ENCODE data around the gene AZGP1.
"Not testable (repeated sequence)": the region's sequence is repeated elsewhere in the genome, so short reads cannot be mapped to it uniquely, and the experiment has no call there.

The AZGP1 gene

GRCh38 chr7:99973817-99974216, 2.0 kb downstream of the AZGP1 start:
- not testable (repeated sequence) for H3K36me3 ChIP-seq (ENCODE audit: insufficient read depth, low read length); H3K4me3 ChIP-seq (ENCODE audit: low read length); H3K9me3 ChIP-seq (replicated peaks; ENCODE audit: low read length); H3K4me1 ChIP-seq (ENCODE audit: control insufficient read depth, insufficient read depth, low read length); H3K4me2 ChIP-seq (ENCODE audit: low read length); H3K9ac ChIP-seq (ENCODE audit: low read depth, low read length)
- H3K27me3 ChIP-seq (ENCODE audit: control insufficient read depth, insufficient read depth, low read length), result peaks cover 43% of the 10 kb centered on the region

GRCh38 chr7:99971242-99971641, 4.6 kb downstream of the AZGP1 start:
- Histone ChIP-seq H3K4me2 (ENCODE audit: low read length) (no peak overlapping the region), H3K9me3 (replicated peaks; ENCODE audit: low read length) (no peaks in the 10 kb centered on the region)

GRCh38 chr7:99969813-99970212, 6.0 kb downstream of the AZGP1 start:
- H3K27me3 ChIP-seq (ENCODE audit: control insufficient read depth, insufficient read depth, low read length), result peaks cover 37% of the 10 kb centered on the region
- not testable (repeated sequence) for H3K4me2 ChIP-seq (ENCODE audit: low read length); H3K9ac ChIP-seq (ENCODE audit: low read depth, low read length); H3K36me3 ChIP-seq (ENCODE audit: insufficient read depth, low read length); H3K9me3 ChIP-seq (replicated peaks; ENCODE audit: low read length); H3K4me3 ChIP-seq (ENCODE audit: low read length); H3K4me1 ChIP-seq (ENCODE audit: control insufficient read depth, insufficient read depth, low read length)

More at GRCh38 chr7:99971242-99971641, 4.6 kb downstream of the AZGP1 start:
- Histone ChIP-seq H3K4me3 (ENCODE audit: low read length) (no peak overlapping the region), H3K27me3 (ENCODE audit: control insufficient read depth, insufficient read depth, low read length) (peaks cover 43% of the 10 kb centered on the region), H3K36me3 (ENCODE audit: insufficient read depth, low read length) (no peaks in the 10 kb centered on the region), H3K9ac (ENCODE audit: low read depth, low read length) (no peak overlapping the region), H3K4me1 (ENCODE audit: control insufficient read depth, insufficient read depth, low read length) (no peaks in the 10 kb centered on the region)

- H3K27me3 ChIP-seq (ENCODE audit: control insufficient read depth, insufficient read depth, low read length), result peaks cover 40% of the 10 kb centered on the region
- H3K9ac ChIP-seq (ENCODE audit: low read depth, low read length), result no peak overlapping the region
- no peak overlapping the region for H3K4me3 ChIP-seq (ENCODE audit: low read length)
- H3K9me3 ChIP-seq (replicated peaks; ENCODE audit: low read length), result no peaks in the 10 kb centered on the region
- H3K4me2 ChIP-seq (ENCODE audit: low read length), result no peak overlapping the region
- H3K36me3 ChIP-seq (ENCODE audit: insufficient read depth, low read length), result no peaks in the 10 kb centered on the region
- no peaks in the 10 kb centered on the region for H3K4me1 ChIP-seq (ENCODE audit: control insufficient read depth, insufficient read depth, low read length)
Observed at GRCh38 chr7:99969298-99969697, 6.5 kb downstream of the AZGP1 start.

- no peak overlapping the region for H3K9ac ChIP-seq (ENCODE audit: low read depth, low read length)
- H3K9me3 ChIP-seq (replicated peaks; ENCODE audit: low read length), result no peaks in the 10 kb centered on the region
- H3K4me2 ChIP-seq (ENCODE audit: low read length), result no peak overlapping the region
- no peaks in the 10 kb centered on the region for H3K4me1 ChIP-seq (ENCODE audit: control insufficient read depth, insufficient read depth, low read length)
- peaks cover 40% of the 10 kb centered on the region for H3K27me3 ChIP-seq (ENCODE audit: control insufficient read depth, insufficient read depth, low read length)
- no peak overlapping the region for H3K4me3 ChIP-seq (ENCODE audit: low read length)
- H3K36me3 ChIP-seq (ENCODE audit: insufficient read depth, low read length), result no peaks in the 10 kb centered on the region
Observed at GRCh38 chr7:99958564-99959227, 17.1 kb downstream of the AZGP1 start.

- no peaks in the 10 kb centered on the region for H3K4me1 ChIP-seq (ENCODE audit: control insufficient read depth, insufficient read depth, low read length)
- H3K4me3 ChIP-seq (ENCODE audit: low read length), result no peak overlapping the region
- no peak overlapping the region for H3K4me2 ChIP-seq (ENCODE audit: low read length)
- no peak overlapping the region for H3K9ac ChIP-seq (ENCODE audit: low read depth, low read length)
- H3K36me3 ChIP-seq (ENCODE audit: insufficient read depth, low read length), result no peaks in the 10 kb centered on the region
- peaks cover 26% of the 10 kb centered on the region for H3K27me3 ChIP-seq (ENCODE audit: control insufficient read depth, insufficient read depth, low read length)
- no peaks in the 10 kb centered on the region for H3K9me3 ChIP-seq (replicated peaks; ENCODE audit: low read length)
Observed at GRCh38 chr7:99955247-99955646, 20.6 kb downstream of the AZGP1 start.

- H3K4me1 ChIP-seq (ENCODE audit: control insufficient read depth, insufficient read depth, low read length); H3K4me2 ChIP-seq (ENCODE audit: low read length); H3K36me3 ChIP-seq (ENCODE audit: insufficient read depth, low read length); H3K9ac ChIP-seq (ENCODE audit: low read depth, low read length); H3K4me3 ChIP-seq (ENCODE audit: low read length); H3K9me3 ChIP-seq (replicated peaks; ENCODE audit: low read length): not testable (repeated sequence)
- H3K27me3 ChIP-seq (ENCODE audit: control insufficient read depth, insufficient read depth, low read length), result peaks cover 20% of the 10 kb centered on the region
Observed at GRCh38 chr7:99954643-99955042, 21.2 kb downstream of the AZGP1 start.

- no peak overlapping the region for H3K4me3 ChIP-seq (ENCODE audit: low read length)
- no peak overlapping the region for H3K4me2 ChIP-seq (ENCODE audit: low read length)
- no peaks in the 10 kb centered on the region for H3K9me3 ChIP-seq (replicated peaks; ENCODE audit: low read length)
- H3K27me3 ChIP-seq (ENCODE audit: control insufficient read depth, insufficient read depth, low read length), result peaks cover 16% of the 10 kb centered on the region
- no peaks in the 10 kb centered on the region for H3K36me3 ChIP-seq (ENCODE audit: insufficient read depth, low read length)
- no peak overlapping the region for H3K9ac ChIP-seq (ENCODE audit: low read depth, low read length)
- no peaks in the 10 kb centered on the region for H3K4me1 ChIP-seq (ENCODE audit: control insufficient read depth, insufficient read depth, low read length)
Observed at GRCh38 chr7:99953649-99954048, 22.2 kb downstream of the AZGP1 start.

- H3K9ac ChIP-seq (ENCODE audit: low read depth, low read length); H3K4me1 ChIP-seq (ENCODE audit: control insufficient read depth, insufficient read depth, low read length); H3K9me3 ChIP-seq (replicated peaks; ENCODE audit: low read length); H3K36me3 ChIP-seq (ENCODE audit: insufficient read depth, low read length); H3K4me3 ChIP-seq (ENCODE audit: low read length); H3K4me2 ChIP-seq (ENCODE audit: low read length): not testable (repeated sequence)
- H3K27me3 ChIP-seq (ENCODE audit: control insufficient read depth, insufficient read depth, low read length), result peaks cover 15% of the 10 kb centered on the region
Observed at GRCh38 chr7:99952649-99953048, 23.2 kb downstream of the AZGP1 start.

GRCh38 chr7:99950819-99951218, 25.0 kb downstream of the AZGP1 start:
- not testable (repeated sequence) for H3K4me1 ChIP-seq (ENCODE audit: control insufficient read depth, insufficient read depth, low read length); H3K4me3 ChIP-seq (ENCODE audit: low read length); H3K9me3 ChIP-seq (replicated peaks; ENCODE audit: low read length); H3K4me2 ChIP-seq (ENCODE audit: low read length); H3K36me3 ChIP-seq (ENCODE audit: insufficient read depth, low read length); H3K9ac ChIP-seq (ENCODE audit: low read depth, low read length)
- peaks cover 15% of the 10 kb centered on the region for H3K27me3 ChIP-seq (ENCODE audit: control insufficient read depth, insufficient read depth, low read length)

GRCh38 chr7:99949645-99950228, 26.1 kb downstream of the AZGP1 start:
- H3K4me3 ChIP-seq (ENCODE audit: low read length), result no peak overlapping the region
- no peaks in the 10 kb centered on the region for H3K9me3 ChIP-seq (replicated peaks; ENCODE audit: low read length)
- H3K4me1 ChIP-seq (ENCODE audit: control insufficient read depth, insufficient read depth, low read length), result no peaks in the 10 kb centered on the region
- H3K4me2 ChIP-seq (ENCODE audit: low read length), result no peak overlapping the region
- H3K9ac ChIP-seq (ENCODE audit: low read depth, low read length), result no peak overlapping the region
- H3K36me3 ChIP-seq (ENCODE audit: insufficient read depth, low read length), result no peaks in the 10 kb centered on the region
- H3K27me3 ChIP-seq (ENCODE audit: control insufficient read depth, insufficient read depth, low read length), result peaks cover 11% of the 10 kb centered on the region

- Histone ChIP-seq H3K4me2 (ENCODE audit: low read length) (no peak overlapping the region), H3K4me1 (ENCODE audit: control insufficient read depth, insufficient read depth, low read length) (no peaks in the 10 kb centered on the region), H3K27me3 (ENCODE audit: control insufficient read depth, insufficient read depth, low read length) (peaks cover 26% of the 10 kb centered on the region), H3K4me3 (ENCODE audit: low read length) (no peak overlapping the region), H3K9ac (ENCODE audit: low read depth, low read length) (no peak overlapping the region), H3K9me3 (replicated peaks; ENCODE audit: low read length) (no peaks in the 10 kb centered on the region), H3K36me3 (ENCODE audit: insufficient read depth, low read length) (no peaks in the 10 kb centered on the region)
Observed at GRCh38 chr7:99947608-99948007, 28.2 kb downstream of the AZGP1 start.
